ENCODE results near the gene SBNO1. TPM values are rescaled to one million over a fixed set of nuclear protein-coding genes. Genes with fewer than 3 reads are reported as not detected.

Gene SBNO1
- total RNA-seq, 1 experiment from 2014 or later, result 68.7 TPM

DNA sequence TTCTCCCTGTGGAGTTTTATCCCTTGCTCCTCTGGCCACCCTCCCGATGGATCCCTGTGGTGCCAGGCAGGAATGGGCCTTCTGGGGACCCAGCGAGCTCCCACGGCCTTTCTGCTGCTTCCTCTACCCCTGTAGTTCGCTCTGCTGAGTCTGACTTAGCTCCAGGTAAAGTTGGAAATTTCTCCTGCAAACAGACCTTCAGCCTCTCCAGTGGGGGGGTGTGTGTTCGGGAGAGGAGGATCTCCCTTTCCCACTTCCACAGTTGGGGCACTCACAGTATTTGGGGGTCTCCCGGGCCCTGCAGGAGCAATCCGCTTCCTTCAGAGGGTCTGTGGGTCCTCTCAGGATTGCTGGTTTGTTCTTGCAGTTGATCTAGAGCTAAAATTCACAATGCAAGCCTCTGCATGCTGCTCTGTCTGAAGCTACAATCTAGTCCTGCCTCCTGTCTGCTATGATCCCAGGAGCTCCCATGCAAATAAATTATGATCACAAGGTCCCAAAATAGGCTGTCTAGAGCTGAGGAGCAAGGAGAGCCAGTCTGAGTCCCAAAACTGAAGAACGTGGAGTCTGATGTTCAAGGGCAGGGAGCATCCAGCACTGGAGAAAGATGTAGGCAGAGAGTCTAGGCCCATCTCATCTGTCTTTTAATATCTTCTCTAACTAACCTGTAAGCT lies 113.1 kb downstream of the SBNO1 start:
- CTCF ChIA-PET, result interaction anchor here (0.6 kb wide), 1 partner anchor 24 kb away, joined by 4 read pairs; no protein-coding TSS in a partner anchor
- in situ Hi-C loops (cut with HindIII; ENCODE audit: low pct_unique_long_range_greater_than_20kb, low sequenced_read_pairs) (no loop called here), intact Hi-C loops (cut with micrococcal nuclease; ENCODE audit: unreplicated experiment) (no loop called here)
- Histone ChIP-seq H3K27me3 (ENCODE audit: control insufficient read depth, insufficient read depth, low read length) (no peaks in the 10 kb centered on the region), H3K4me1 (ENCODE audit: control insufficient read depth, insufficient read depth, low read length) (peaks cover 22% of the 10 kb centered on the region), H3K9me3 (ENCODE audit: control insufficient read depth, insufficient read depth, low read depth, low read length) (no peaks in the 10 kb centered on the region), H3K27ac (ENCODE audit: low read length) (peak overlapping the region; percentile 85), H3K36me3 (ENCODE audit: control insufficient read depth, insufficient read depth, low read length) (peaks cover 3% of the 10 kb centered on the region), H3K4me3 (ENCODE audit: low read depth in 2 of 2, low read length in 2 of 2) (no peak overlapping the region)
- POLR2A ChIA-PET, result interaction anchor here (0.6 kb wide), 2 partner anchors 11 to 14 kb away, joined by 3 read pairs; no protein-coding TSS in a partner anchor
- DNase-seq (ENCODE audit: low read depth, low spot score) (no peak), ATAC-seq (peak; percentile 40)
- no peak for TF ChIP-seq TCF7L2 (IDR thresholded peaks at IDR 0.05; ENCODE audit: low read depth, low read length)
- TF ChIP-seq POLR2AphosphoS5 (IDR thresholded peaks at IDR 0.05; ENCODE audit: low read depth, low read length), result no peak
- TF ChIP-seq SIN3A (IDR thresholded peaks at IDR 0.05; ENCODE audit: borderline replicate concordance, insufficient read depth, low read depth, low read length), result no peak
- TF ChIP-seq, protein P1, sequence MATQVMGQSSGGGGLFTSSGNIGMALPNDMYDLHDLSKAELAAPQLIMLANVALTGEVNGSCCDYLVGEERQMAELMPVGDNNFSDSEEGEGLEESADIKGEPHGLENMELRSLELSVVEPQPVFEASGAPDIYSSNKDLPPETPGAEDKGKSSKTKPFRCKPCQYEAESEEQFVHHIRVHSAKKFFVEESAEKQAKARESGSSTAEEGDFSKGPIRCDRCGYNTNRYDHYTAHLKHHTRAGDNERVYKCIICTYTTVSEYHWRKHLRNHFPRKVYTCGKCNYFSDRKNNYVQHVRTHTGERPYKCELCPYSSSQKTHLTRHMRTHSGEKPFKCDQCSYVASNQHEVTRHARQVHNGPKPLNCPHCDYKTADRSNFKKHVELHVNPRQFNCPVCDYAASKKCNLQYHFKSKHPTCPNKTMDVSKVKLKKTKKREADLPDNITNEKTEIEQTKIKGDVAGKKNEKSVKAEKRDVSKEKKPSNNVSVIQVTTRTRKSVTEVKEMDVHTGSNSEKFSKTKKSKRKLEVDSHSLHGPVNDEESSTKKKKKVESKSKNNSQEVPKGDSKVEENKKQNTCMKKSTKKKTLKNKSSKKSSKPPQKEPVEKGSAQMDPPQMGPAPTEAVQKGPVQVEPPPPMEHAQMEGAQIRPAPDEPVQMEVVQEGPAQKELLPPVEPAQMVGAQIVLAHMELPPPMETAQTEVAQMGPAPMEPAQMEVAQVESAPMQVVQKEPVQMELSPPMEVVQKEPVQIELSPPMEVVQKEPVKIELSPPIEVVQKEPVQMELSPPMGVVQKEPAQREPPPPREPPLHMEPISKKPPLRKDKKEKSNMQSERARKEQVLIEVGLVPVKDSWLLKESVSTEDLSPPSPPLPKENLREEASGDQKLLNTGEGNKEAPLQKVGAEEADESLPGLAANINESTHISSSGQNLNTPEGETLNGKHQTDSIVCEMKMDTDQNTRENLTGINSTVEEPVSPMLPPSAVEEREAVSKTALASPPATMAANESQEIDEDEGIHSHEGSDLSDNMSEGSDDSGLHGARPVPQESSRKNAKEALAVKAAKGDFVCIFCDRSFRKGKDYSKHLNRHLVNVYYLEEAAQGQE (IDR thresholded peaks at IDR 0.05; ENCODE audit: insufficient read depth in 1 of 2, low read depth in 2 of 2, low read length in 1 of 2), result no peak
- no peak for TF ChIP-seq CTCF (IDR thresholded peaks at IDR 0.05)
- no TSS peak for BruUV-seq (replicated peaks)

DNA sequence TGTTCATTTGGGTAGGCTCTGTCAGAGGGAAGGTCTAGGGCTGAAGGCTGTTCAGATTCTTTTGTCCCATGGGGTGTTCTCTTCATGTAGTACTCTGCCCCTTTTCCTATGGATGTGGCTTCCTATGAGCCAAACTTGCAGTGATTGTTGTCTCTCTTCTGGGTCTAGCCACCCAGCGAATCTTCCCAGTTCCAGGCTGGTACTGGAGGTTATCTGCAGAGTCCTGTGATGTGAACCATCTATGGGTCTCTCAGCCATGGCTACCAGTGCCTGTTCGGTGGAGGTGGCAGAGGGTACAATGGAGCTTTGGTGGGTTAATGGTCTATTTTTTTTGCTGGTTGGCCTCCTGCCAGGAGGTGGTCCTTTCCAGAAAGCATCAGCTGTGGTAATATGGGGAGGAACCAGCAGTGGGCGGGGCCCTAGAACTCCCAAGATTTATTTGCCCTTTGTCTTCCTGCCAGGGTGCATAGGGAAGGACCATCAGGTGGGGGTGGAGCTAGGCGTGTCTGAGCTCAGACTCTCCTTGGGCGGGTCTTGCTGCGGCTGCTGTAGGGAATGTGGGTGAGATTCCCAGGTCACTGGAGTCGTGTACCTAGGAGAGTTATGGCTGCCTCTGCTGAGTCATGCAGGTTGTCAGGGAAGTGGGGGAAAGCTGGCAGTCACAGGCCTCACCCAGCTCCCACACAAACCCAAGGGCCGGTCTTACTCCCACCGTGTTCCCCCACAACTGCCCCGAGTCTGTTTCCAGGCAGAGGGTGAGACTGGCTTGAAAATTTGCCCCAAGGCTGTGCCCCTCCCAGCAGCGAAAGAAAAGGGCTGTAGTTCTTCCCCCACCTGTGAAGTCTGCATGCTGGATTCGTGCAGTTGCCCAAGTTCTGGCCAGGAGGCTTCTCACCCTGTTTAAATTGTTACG lies 113.9 kb downstream of the SBNO1 start:
- peaks cover 22% of the 10 kb centered on the region for H3K4me1 ChIP-seq (ENCODE audit: control insufficient read depth, insufficient read depth, low read length)
- no peaks in the 10 kb centered on the region for H3K27me3 ChIP-seq (ENCODE audit: control insufficient read depth, insufficient read depth, low read length)
- no peak for TF ChIP-seq CTCF (IDR thresholded peaks at IDR 0.05)
- TF ChIP-seq POLR2AphosphoS5 (IDR thresholded peaks at IDR 0.05; ENCODE audit: low read depth, low read length), result no peak
- TF ChIP-seq, protein P1 (IDR thresholded peaks at IDR 0.05; ENCODE audit: insufficient read depth in 1 of 2, low read depth in 2 of 2, low read length in 1 of 2), result no peak
- no peak for TF ChIP-seq TCF7L2 (IDR thresholded peaks at IDR 0.05; ENCODE audit: low read depth, low read length)
- no peak for TF ChIP-seq SIN3A (IDR thresholded peaks at IDR 0.05; ENCODE audit: borderline replicate concordance, insufficient read depth, low read depth, low read length)
- H3K9me3 ChIP-seq (ENCODE audit: control insufficient read depth, insufficient read depth, low read depth, low read length), result no peaks in the 10 kb centered on the region
- in situ Hi-C loops (cut with HindIII; ENCODE audit: low pct_unique_long_range_greater_than_20kb, low sequenced_read_pairs) (no loop called here), intact Hi-C loops (cut with micrococcal nuclease; ENCODE audit: unreplicated experiment) (no loop called here)
- ATAC-seq, result peak; percentile 55
- peak overlapping the region; percentile 85 for H3K27ac ChIP-seq (ENCODE audit: low read length)
- H3K4me3 ChIP-seq (ENCODE audit: low read depth in 2 of 2, low read length in 2 of 2), result no peak overlapping the region
- no TSS peak for BruUV-seq (replicated peaks)
- ChIA-PET POLR2A (interaction anchor here (0.6 kb wide), 1 partner anchor 10 kb away, joined by 3 read pairs; no protein-coding TSS in a partner anchor), CTCF (interaction anchor here (0.6 kb wide), 1 partner anchor 25 kb away, joined by 4 read pairs; no protein-coding TSS in a partner anchor)
- H3K36me3 ChIP-seq (ENCODE audit: control insufficient read depth, insufficient read depth, low read length), result peaks cover 3% of the 10 kb centered on the region; the same call in 1 of the 2 replicates
- DNase-seq (ENCODE audit: low read depth, low spot score), result no peak

All from Panc1 (cell line).